ENCODE measurements around the gene TNS3. TPM values are rescaled to one million over a fixed set of nuclear protein-coding genes. Genes with fewer than 3 reads are reported as not detected.

Gene TNS3
- total RNA-seq, 1 donor from 2014 or later, result 41.2 TPM

- Histone ChIP-seq H3K27me3 (ENCODE audit: control insufficient read depth, insufficient read depth, low read length) (no peaks in the 10 kb centered on the region), H3K4me3 (ENCODE audit: low read depth, low read length) (no peak overlapping the region), H3K36me3 (ENCODE audit: control insufficient read depth, insufficient read depth, low read length) (no peaks in the 10 kb centered on the region)
- TF ChIP-seq CTCF (IDR thresholded peaks at IDR 0.05; ENCODE audit: insufficient read depth, low read length, poor library complexity, severe bottlenecking), result no peak
- DNase-seq (ENCODE audit: low read depth), result no peak
Measured at GRCh38 chr7:47379629-47380324, 202.1 kb downstream of the TNS3 start.

- no peaks in the 10 kb centered on the region for H3K36me3 ChIP-seq (ENCODE audit: control insufficient read depth, insufficient read depth, low read length)
- DNase-seq (ENCODE audit: low read depth), result no peak
- H3K4me3 ChIP-seq (ENCODE audit: low read depth, low read length), result no peak overlapping the region
- TF ChIP-seq CTCF (IDR thresholded peaks at IDR 0.05; ENCODE audit: insufficient read depth, low read length, poor library complexity, severe bottlenecking), result no peak
- no peaks in the 10 kb centered on the region for H3K27me3 ChIP-seq (ENCODE audit: control insufficient read depth, insufficient read depth, low read length)
Measured at GRCh38 chr7:47378728-47379395, 203.0 kb downstream of the TNS3 start.

GRCh38 chr7:47377741-47378140, 204.2 kb downstream of the TNS3 start:
- Histone ChIP-seq H3K4me3 (ENCODE audit: low read depth, low read length) (no peak overlapping the region), H3K27me3 (ENCODE audit: control insufficient read depth, insufficient read depth, low read length) (no peaks in the 10 kb centered on the region), H3K36me3 (ENCODE audit: control insufficient read depth, insufficient read depth, low read length) (no peaks in the 10 kb centered on the region)
- no peak for DNase-seq (ENCODE audit: low read depth)
- TF ChIP-seq CTCF (IDR thresholded peaks at IDR 0.05; ENCODE audit: insufficient read depth, low read length, poor library complexity, severe bottlenecking), result no peak

GRCh38 chr7:47376991-47377616, 204.8 kb downstream of the TNS3 start:
- TF ChIP-seq CTCF (IDR thresholded peaks at IDR 0.05; ENCODE audit: insufficient read depth, low read length, poor library complexity, severe bottlenecking), result no peak
- no peak for DNase-seq (ENCODE audit: low read depth)
- Histone ChIP-seq H3K27me3 (ENCODE audit: control insufficient read depth, insufficient read depth, low read length) (no peaks in the 10 kb centered on the region), H3K36me3 (ENCODE audit: control insufficient read depth, insufficient read depth, low read length) (no peaks in the 10 kb centered on the region), H3K4me3 (ENCODE audit: low read depth, low read length) (no peak overlapping the region)

GRCh38 chr7:47375121-47375938, 206.6 kb downstream of the TNS3 start:
- no peaks in the 10 kb centered on the region for H3K36me3 ChIP-seq (ENCODE audit: control insufficient read depth, insufficient read depth, low read length)
- no peak for DNase-seq (ENCODE audit: low read depth)
- TF ChIP-seq CTCF (IDR thresholded peaks at IDR 0.05; ENCODE audit: insufficient read depth, low read length, poor library complexity, severe bottlenecking), result no peak
- H3K27me3 ChIP-seq (ENCODE audit: control insufficient read depth, insufficient read depth, low read length), result no peaks in the 10 kb centered on the region
- H3K4me3 ChIP-seq (ENCODE audit: low read depth, low read length), result no peak overlapping the region
